Measurements from ENCODE around the gene SCGB1D2.

Gene SCGB1D2

DNA sequence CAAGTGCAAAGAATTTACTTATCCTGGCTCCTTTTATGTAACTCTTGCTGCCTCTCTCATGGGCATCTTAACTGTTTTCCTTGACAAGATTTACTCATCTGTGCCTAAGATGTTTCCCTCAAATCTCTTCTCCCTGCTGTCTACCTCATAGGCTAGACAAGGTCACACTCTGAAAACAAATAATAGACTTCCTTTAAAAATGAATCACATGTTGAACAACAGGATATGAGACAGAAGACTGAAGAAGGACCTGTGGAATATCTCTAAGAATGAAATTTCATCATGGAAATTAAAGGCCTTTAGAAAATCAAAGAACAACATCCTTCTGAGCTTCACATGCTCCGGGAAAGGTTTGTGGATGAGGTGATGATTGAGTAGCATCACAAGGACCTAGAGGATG lies 22.0 kb downstream of the SCGB1D2 start:
- DNase-seq: no peak

DNA sequence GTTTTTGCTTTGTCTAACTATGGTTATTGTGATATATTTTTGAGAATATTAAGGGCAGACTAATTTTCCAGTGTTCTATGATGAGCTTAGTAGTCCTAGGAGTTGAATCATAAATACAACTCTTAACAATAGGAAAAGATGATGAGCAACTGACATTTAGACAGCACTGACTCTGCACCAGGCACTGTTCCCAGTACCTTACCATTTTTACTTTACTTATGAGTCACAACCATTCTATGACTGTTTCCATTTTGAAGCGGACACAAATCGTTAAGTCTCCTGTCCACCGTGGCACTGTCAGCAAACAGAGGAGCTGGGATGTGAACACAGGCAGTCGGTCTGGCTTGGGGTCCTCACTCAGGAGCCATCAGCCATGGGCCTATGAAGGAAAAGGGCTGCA lies 24.5 kb downstream of the SCGB1D2 start:
- DNase-seq: peak in 1 of 3 donors; percentile 2

DNA sequence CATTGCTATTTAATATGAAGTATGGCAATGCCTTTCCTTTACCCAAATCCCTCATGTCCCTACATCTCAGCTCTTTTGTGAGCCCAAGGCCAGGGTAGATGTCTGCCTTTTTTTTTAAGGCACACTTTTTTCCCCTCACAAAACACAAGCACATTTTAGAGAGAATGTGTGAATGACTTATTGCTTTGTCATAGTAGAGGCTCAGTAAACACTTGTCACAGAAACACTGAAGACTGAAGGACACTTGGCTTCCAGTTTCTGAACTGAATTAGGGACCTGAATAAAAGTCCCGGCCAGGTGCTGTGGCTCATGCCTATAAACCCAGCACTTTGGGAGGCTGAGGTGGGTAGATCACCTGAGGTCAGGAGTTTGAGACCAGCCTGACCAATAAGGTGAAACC lies 25.0 kb downstream of the SCGB1D2 start:
- DNase-seq: no peak

DNA sequence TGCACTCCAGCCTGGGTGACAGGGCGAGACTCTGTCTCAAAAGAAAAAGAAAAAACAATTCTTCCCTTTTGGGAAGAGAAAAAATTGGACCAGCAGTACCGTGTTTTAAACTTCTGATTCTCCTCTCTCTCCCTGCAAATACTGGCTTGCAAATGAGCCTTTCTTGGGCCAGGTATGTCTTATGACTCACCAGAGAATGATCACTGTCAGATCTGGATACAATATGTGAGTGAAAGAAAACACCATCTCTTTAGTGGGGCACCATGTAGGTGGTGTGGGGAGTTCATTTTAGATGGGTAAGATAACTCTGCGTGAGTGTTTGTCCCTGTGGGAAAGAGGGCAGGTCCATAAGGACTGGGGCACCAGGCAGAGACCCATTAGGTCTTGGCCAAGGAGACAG lies 25.5 kb downstream of the SCGB1D2 start:
- no peak for DNase-seq

DNA sequence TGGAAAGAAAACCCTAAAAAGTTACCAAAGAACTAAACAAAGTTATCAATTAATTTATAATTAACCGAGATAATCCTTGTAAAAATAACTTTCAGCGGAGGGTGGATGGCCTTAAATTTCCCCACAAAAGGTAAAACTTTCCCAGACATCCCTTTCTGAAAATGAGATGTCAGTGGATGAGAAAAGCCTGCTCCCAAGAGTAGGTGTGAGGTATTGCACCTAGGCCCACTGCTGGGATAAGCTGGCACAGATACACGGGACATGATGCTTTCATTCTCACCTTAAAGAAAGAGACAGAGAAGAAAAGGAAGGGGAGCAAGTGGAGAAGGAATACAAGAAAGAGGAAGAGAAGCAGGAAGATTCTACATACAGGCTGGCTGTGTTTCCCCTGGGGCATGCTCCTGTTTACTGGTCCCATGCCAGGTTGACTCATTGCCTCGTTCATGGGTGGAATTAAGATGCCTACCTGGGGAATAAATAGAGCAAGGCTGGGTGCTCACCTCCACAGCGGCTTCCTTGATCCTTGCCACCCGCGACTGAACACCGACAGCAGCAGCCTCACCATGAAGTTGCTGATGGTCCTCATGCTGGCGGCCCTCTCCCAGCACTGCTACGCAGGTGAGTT lies 27.7 kb downstream of the SCGB1D2 start, which contains the start of gene SCGB2A2:
Gene SCGB2A2, plus strand, starts transcription at position 505 of the 625 bp plus-strand sequence. Its CDS starts 59 bp downstream, at position 564.
- no peak for DNase-seq

DNA sequence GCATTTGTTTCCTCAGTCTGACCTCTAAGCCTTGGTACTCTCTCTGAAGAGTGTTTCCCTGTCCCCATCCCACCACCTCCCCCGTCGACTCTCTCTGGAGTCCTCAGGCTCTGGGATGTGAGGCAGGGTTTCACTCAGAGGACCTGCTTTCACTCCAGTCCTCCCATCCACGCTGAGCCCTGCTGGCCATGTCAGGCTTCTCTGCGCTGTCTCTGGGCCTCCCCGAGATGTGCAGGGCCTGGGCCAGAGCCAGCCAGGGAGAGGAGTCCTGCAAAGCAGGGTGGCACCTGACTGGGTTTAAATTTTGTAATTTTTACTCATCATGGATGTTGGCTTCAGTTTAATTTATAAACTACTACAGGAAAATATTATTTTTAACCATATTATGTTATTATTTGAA lies 31.2 kb downstream of the SCGB1D2 start:
- DNase-seq: no peak

DNA sequence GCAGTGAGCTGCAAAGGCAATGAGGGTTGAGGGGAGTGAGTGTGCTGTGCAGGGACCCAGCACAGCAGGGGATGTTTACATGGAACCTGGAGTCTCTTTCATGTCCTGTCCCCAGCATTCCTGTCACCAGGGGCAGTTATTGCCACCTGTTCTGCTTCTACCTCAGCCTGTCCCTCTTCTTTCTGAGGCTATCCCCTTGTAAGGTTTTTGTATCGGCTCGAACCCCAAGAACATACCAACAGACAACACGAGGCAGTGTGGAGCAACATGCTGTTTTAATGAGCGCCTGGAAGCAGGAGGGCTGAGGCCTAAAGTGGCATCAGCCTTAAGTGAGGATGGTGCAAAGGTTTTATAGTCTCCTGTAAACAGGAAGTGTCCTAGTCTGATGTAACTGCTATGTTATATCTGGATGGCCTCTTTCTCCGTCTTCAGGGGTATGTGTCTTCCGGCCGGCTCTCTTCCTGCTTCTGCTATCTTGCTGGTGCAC lies 31.8 kb downstream of the SCGB1D2 start:
- DNase-seq: no peak

DNA sequence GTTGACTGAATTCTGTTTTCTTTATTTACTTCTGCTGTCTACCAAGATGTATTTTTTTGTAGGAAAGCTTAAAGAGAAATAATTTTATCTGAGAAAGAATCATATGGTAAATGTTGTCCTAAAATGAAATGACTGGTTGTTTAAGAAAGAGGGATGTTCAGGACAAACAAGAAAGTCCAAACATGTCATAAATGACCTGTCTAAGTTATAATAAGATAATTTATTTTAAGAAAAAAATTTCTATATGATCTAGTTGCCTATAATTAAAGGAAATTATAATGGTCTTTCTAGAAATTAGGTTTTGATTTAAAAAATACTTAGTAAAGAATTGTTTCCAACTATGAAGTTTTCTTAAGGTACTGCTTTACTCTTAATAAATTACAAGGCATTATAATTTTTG lies 38.4 kb downstream of the SCGB1D2 start:
- DNase-seq: no peak
